ENCODE results near the gene GCN1. TPM values are rescaled to one million over a fixed set of nuclear protein-coding genes. Genes with fewer than 3 reads are reported as not detected.
"Not testable (repeated sequence)": the region's sequence is repeated elsewhere in the genome, so short reads cannot be mapped to it uniquely, and the experiment has no call there.

Gene GCN1
- total and polyA plus RNA-seq, 2 donors (not counting 1 experiment from before 2014, with no cell fraction given): 30.8 to 93.1 TPM

GRCh38 chr12:120213758-120214157, 19.2 kb upstream of the GCN1 start:
- Histone ChIP-seq H3K27me3 (ENCODE audit: control insufficient read depth, insufficient read depth, low read length) (no peaks in the 10 kb centered on the region), H3K4me2 (ENCODE audit: extremely low read depth, insufficient read depth, low read length) (no peak overlapping the region), H4K20me1 (ENCODE audit: control insufficient read depth, extremely low read depth, insufficient read depth, low read length) (no peaks in the 10 kb centered on the region), H2AFZ (ENCODE audit: low read length) (no peak overlapping the region), H3K36me3 (ENCODE audit: control insufficient read depth, insufficient read depth, low read length) (peaks cover 39% of the 10 kb centered on the region), H3K27ac (ENCODE audit: insufficient read depth, low read length) (no peak overlapping the region), H3K4me1 (ENCODE audit: control insufficient read depth, extremely low read depth, insufficient read depth, low read length) (no peaks in the 10 kb centered on the region), H3K9me3 (ENCODE audit: control insufficient read depth, insufficient read depth, low read depth, low read length) (no peaks in the 10 kb centered on the region), H3K9ac (ENCODE audit: insufficient read depth, low read length) (no peak overlapping the region), H3K79me2 (ENCODE audit: control insufficient read depth, insufficient read depth, low read length) (no peaks in the 10 kb centered on the region), H3K4me3 (replicated peaks in 1 of 4; ENCODE audit: control extremely low read depth in 1 of 4, insufficient read depth in 1 of 4, low read depth in 3 of 4, low read length in 4 of 4) (no peak overlapping the region)
- no peak for TF ChIP-seq EZH2 (IDR thresholded peaks at IDR 0.05; ENCODE audit: low read length, missing control alignments)
- TF ChIP-seq CTCF (conservative IDR thresholded peaks at IDR 0.05 in 1 of 2, IDR thresholded peaks at IDR 0.05 in 1 of 2; ENCODE audit: low read depth in 1 of 2, low read length in 2 of 2): no peak
- DNase-seq (ENCODE audit: low read depth in 2 of 2): no peak

- H3K36me3 ChIP-seq (ENCODE audit: control insufficient read depth, insufficient read depth, low read length): peaks cover 38% of the 10 kb centered on the region
These were observed 18.7 kb upstream of the GCN1 start for GRCh38 chr12:120213182-120213581.

GRCh38 chr12:120212301-120212700, 17.8 kb upstream of the GCN1 start:
- Histone ChIP-seq H3K79me2 (ENCODE audit: control insufficient read depth, insufficient read depth, low read length) (no peaks in the 10 kb centered on the region), H4K20me1 (ENCODE audit: control insufficient read depth, extremely low read depth, insufficient read depth, low read length) (no peaks in the 10 kb centered on the region), H3K4me1 (ENCODE audit: control insufficient read depth, extremely low read depth, insufficient read depth, low read length) (no peaks in the 10 kb centered on the region), H3K9me3 (ENCODE audit: control insufficient read depth, insufficient read depth, low read depth, low read length) (no peaks in the 10 kb centered on the region), H3K4me3 (replicated peaks in 1 of 4; ENCODE audit: control extremely low read depth in 1 of 4, insufficient read depth in 1 of 4, low read depth in 3 of 4, low read length in 4 of 4) (no peak overlapping the region), H3K9ac (ENCODE audit: insufficient read depth, low read length) (no peak overlapping the region), H3K27ac (ENCODE audit: insufficient read depth, low read length) (no peak overlapping the region), H2AFZ (ENCODE audit: low read length) (no peak overlapping the region), H3K36me3 (ENCODE audit: control insufficient read depth, insufficient read depth, low read length) (peaks cover 38% of the 10 kb centered on the region), H3K4me2 (ENCODE audit: extremely low read depth, insufficient read depth, low read length) (no peak overlapping the region), H3K27me3 (ENCODE audit: control insufficient read depth, insufficient read depth, low read length) (no peaks in the 10 kb centered on the region)
- DNase-seq (ENCODE audit: low read depth in 2 of 2): no peak
- TF ChIP-seq EZH2 (IDR thresholded peaks at IDR 0.05; ENCODE audit: low read length, missing control alignments) (no peak), CTCF (conservative IDR thresholded peaks at IDR 0.05 in 1 of 2, IDR thresholded peaks at IDR 0.05 in 1 of 2; ENCODE audit: low read depth in 1 of 2, low read length in 2 of 2) (no peak)

More at GRCh38 chr12:120213182-120213581, 18.7 kb upstream of the GCN1 start:
- not testable (repeated sequence) for H3K27ac ChIP-seq (ENCODE audit: insufficient read depth, low read length); DNase-seq (ENCODE audit: low read depth in 2 of 2); H3K4me3 ChIP-seq (replicated peaks in 1 of 4; ENCODE audit: control extremely low read depth in 1 of 4, insufficient read depth in 1 of 4, low read depth in 3 of 4, low read length in 4 of 4); H2AFZ ChIP-seq (ENCODE audit: low read length); H4K20me1 ChIP-seq (ENCODE audit: control insufficient read depth, extremely low read depth, insufficient read depth, low read length); H3K4me2 ChIP-seq (ENCODE audit: extremely low read depth, insufficient read depth, low read length); H3K9me3 ChIP-seq (ENCODE audit: control insufficient read depth, insufficient read depth, low read depth, low read length); H3K27me3 ChIP-seq (ENCODE audit: control insufficient read depth, insufficient read depth, low read length); H3K9ac ChIP-seq (ENCODE audit: insufficient read depth, low read length); H3K79me2 ChIP-seq (ENCODE audit: control insufficient read depth, insufficient read depth, low read length); H3K4me1 ChIP-seq (ENCODE audit: control insufficient read depth, extremely low read depth, insufficient read depth, low read length)
